Thoracic aorta (tissue), 2 donors: ENCODE results near the gene UFD1. TPM values are rescaled to one million over a fixed set of nuclear protein-coding genes. Genes with fewer than 3 reads are reported as not detected.
"Not testable (repeated sequence)": the region's sequence is repeated elsewhere in the genome, so short reads cannot be mapped to it uniquely, and the experiment has no call there.

Source experiments
- ATAC-seq: fragments of 150-250 bp; one replicate; pipeline ENCODE4 v1.8.0; 2017; ENCODE audit warnings: low read depth; ENCODE audit not compliant: insufficient number of reproducible peaks, low FRiP score
- DNase-seq: peaks from one replicate; pipeline ENCODE4 v3.0.0-alpha.2; 2020; ENCODE audit warnings: low spot score
- H3K27ac ChIP-seq, 2 donors: fragments of 200-600 bp; sonication (generic); 1 replicate in 1 of 2; 2 replicates in 1 of 2; pipeline ENCODE4 v1.5.1; 2016; ENCODE audit warnings: mild to moderate bottlenecking in 2 of 2, moderate library complexity in 2 of 2
- H3K27me3 ChIP-seq: fragments of 200-600 bp; sonication (generic); replicated peaks from 2 replicates; pipeline ENCODE4 v1.6.0; 2016; ENCODE audit warnings: mild to moderate bottlenecking; ENCODE audit not compliant: insufficient read depth
- H3K36me3 ChIP-seq: fragments of 200-600 bp; sonication (generic); one replicate; pipeline ENCODE4 v1.5.1; 2016
- H3K4me1 ChIP-seq, 2 donors: fragments of 200-600 bp; sonication (generic); 1 replicate in 1 of 2; 2 replicates in 1 of 2; pipeline versions ENCODE4 v1.5.1 to v1.6.0; 2016; ENCODE audit warnings: low read depth in 2 of 2, mild to moderate bottlenecking in 1 of 2; ENCODE audit not compliant: control insufficient read depth in 1 of 2
- H3K4me3 ChIP-seq: fragments of 200-600 bp; sonication (generic); 2 replicates; pipeline ENCODE4 v1.5.1; 2016; ENCODE audit warnings: mild to moderate bottlenecking
- H3K9me3 ChIP-seq: fragments of 200-600 bp; sonication (generic); 2 replicates; pipeline ENCODE4 v1.5.1; 2016
- CTCF ChIP-seq: fragments of 200-600 bp; sonication (generic); IDR thresholded peaks from one replicate; pipeline ENCODE4 v1.5.1; 2019; ENCODE audit warnings: antibody characterized with exemption
- total RNA-seq, 2 donors: library from RNA; depleted of rRNA; stranded (reverse); fragments of >200 nt; gene quantifications; one replicate each; pipeline versions ENCODE4 v1.1.0 to v1.2.3, GENCODE V29; 2016

UFD1 gene
- total RNA-seq, 2 donors from 2014 or later = 32.0 to 32.5 TPM

- no peaks in the 10 kb centered on the region for H3K27me3 ChIP-seq
- H3K4me1 ChIP-seq = peaks cover 19 to 27% of the 10 kb centered on the region in 2 donors
- ATAC-seq (no peak), DNase-seq (no peak)
- peak overlapping the region; percentile 97 for H3K4me3 ChIP-seq
- H3K36me3 ChIP-seq = peaks cover 14% of the 10 kb centered on the region
- H3K27ac ChIP-seq = peak overlapping the region; percentile 86 to 92
- no peaks in the 10 kb centered on the region for H3K9me3 ChIP-seq
- no peak for TF ChIP-seq CTCF
These were observed 30.9 kb downstream of the UFD1 start for GRCh38 chr22:19448076-19448607.

DNA sequence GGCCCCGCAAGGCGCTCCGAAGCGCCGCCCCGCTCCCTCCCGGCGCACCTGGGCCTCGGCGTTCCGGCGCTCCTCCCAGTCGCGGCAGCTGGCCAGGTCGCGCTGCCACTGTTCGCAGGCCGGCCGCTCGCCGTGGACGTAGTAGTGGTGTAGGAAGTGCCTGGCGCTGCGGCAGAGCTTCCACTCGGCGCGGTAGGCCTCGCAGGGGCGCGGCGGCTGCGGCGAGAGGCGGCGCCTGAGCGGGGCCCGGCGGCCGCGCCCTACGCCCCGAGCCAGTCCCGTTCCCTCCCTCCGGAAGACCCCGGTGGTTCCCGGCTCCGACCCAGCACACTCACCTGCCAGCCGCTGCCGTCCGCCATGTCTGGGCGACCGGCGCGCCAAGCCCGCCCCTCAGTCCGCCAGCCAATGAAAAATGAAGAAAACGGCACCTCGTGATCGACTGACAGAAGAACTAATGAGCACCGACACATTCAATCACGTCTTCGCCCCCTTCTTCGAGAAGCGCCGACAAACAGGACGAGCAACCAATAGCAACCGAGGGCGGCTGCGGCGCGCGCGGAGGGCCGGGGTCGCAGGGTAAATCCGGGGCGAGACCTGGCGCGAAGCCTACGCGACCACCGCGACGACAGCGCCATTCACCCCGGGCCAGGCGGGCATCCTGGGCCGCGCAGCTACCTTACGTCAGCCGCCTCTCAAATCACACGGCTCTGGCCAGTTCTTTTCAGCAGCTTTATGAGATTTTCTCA lies 31.5 kb downstream of the UFD1 start, which contains the start of gene C22orf39:
Gene C22orf39, minus strand, starts transcription at position 382 of the 746 bp plus-strand sequence. Its CDS starts 23 bp downstream, at position 359.
- Histone ChIP-seq H3K27ac (peak within 1 kb of the TSS; percentile 86 to 92), H3K4me1 (peaks cover 19 to 27% of the 10 kb centered on the region in 2 donors), H3K36me3 (peaks cover 7% of the 10 kb centered on the region), H3K9me3 (no peaks in the 10 kb centered on the region), H3K4me3 (peak within 1 kb of the TSS; percentile 97), H3K27me3 (no peaks in the 10 kb centered on the region)
- ATAC-seq (peak; percentile 91), DNase-seq (peak; percentile 68)
- no peak for TF ChIP-seq CTCF

DNA sequence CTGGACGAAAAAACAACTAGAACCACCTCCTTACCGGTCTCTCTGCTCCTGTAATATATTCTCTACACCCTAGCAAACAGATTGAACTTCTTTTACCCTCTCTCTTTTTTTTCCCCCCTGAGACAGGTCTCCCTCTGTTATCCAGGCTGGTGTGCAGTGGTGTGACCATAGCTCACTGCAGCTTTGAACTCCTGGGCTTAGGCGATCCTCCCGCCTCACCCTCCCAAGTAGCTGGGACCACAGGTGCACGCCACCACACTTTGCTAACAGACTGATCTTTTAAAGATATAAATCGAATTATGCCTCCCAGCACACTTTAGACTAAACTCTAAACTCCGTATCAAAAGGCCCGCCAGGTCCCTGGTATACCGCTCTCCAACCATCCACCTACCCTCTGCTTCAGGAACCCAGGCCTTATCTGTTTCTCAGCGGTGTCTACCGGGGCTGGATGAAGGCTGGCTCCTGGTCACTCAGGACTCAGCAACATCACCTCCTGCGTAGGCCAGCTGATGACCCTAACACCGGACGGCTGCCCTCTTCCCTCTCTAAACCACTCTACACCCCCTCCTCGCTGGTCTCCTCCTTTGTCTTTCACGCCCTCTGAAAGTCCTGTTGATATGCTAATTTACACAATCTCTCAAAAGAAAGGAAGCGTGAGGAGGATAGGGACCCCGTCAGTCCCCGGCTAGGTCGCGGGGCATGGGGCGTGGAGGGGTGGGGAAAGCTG lies 32.2 kb downstream of the UFD1 start:
- no peak for DNase-seq
- H3K27me3 ChIP-seq = no peaks in the 10 kb centered on the region
- no peaks in the 10 kb centered on the region for H3K9me3 ChIP-seq
- peaks cover 19 to 27% of the 10 kb centered on the region in 2 donors for H3K4me1 ChIP-seq
- TF ChIP-seq CTCF = no peak
- H3K36me3 ChIP-seq = peaks cover 7% of the 10 kb centered on the region
- ATAC-seq = no peak
- H3K4me3 ChIP-seq = peak overlapping the region; percentile 97
- H3K27ac ChIP-seq = peak overlapping the region; percentile 86 to 92

- not testable (repeated sequence) for ATAC-seq, H3K36me3 ChIP-seq, H3K27me3 ChIP-seq, H3K9me3 ChIP-seq, H3K27ac ChIP-seq, H3K4me3 ChIP-seq, DNase-seq
- peaks cover 19 to 27% of the 10 kb centered on the region in 2 donors for H3K4me1 ChIP-seq
These were observed 33.6 kb downstream of the UFD1 start for GRCh38 chr22:19445279-19445982.

GRCh38 chr22:19443544-19444211 lies 35.3 kb downstream of the UFD1 start:
- H3K9me3 ChIP-seq = no peaks in the 10 kb centered on the region
- no peak for TF ChIP-seq CTCF
- no peak overlapping the region for H3K4me3 ChIP-seq
- DNase-seq = no peak
- H3K4me1 ChIP-seq = peaks cover 19 to 26% of the 10 kb centered on the region in 2 donors
- no peaks in the 10 kb centered on the region for H3K27me3 ChIP-seq
- peaks cover 7% of the 10 kb centered on the region for H3K36me3 ChIP-seq
- ATAC-seq = no peak
- no peak overlapping the region for H3K27ac ChIP-seq
